Loucy (cell line): ENCODE results near the gene N4BP2L2.

Source experiments
- H2AFZ ChIP-seq: fragments of 200-600 bp; sonication (generic); 2 replicates; pipeline ENCODE4 v1.6.0; 2016; ENCODE audit warnings: antibody characterized with exemption, mild to moderate bottlenecking, low read length, moderate library complexity
- H3F3A ChIP-seq: fragments of 200-600 bp; 2 replicates; pipeline ENCODE4 v1.6.0; 2016; ENCODE audit warnings: antibody characterized with exemption, low read depth, mild to moderate bottlenecking
- H3K27me3 ChIP-seq: fragments of 200-600 bp; sonication (generic); 2 replicates; pipeline ENCODE4 v1.6.1; 2014; ENCODE audit warnings: low read length, mild to moderate bottlenecking; ENCODE audit not compliant: insufficient read depth, poor library complexity, severe bottlenecking
- H3K36me3 ChIP-seq: fragments of 200-600 bp; sonication (generic); 2 replicates; pipeline ENCODE4 v1.6.1; 2016; ENCODE audit warnings: low read length; ENCODE audit not compliant: insufficient read depth
- H3K4me1 ChIP-seq: fragments of 200-600 bp; sonication (generic); 2 replicates; pipeline ENCODE4 v1.5.1; 2014; ENCODE audit warnings: low read length, mild to moderate bottlenecking; ENCODE audit not compliant: insufficient read depth, poor library complexity, severe bottlenecking
- H3K4me2 ChIP-seq: fragments of 200-600 bp; sonication (generic); 2 replicates; pipeline ENCODE4 v1.6.0; 2014; ENCODE audit warnings: antibody characterized with exemption, low read length, low read depth, mild to moderate bottlenecking; ENCODE audit not compliant: poor library complexity, severe bottlenecking
- H3K4me3 ChIP-seq: fragments of 200-600 bp; sonication (generic); 2 replicates; pipeline ENCODE4 v1.5.1; 2014; ENCODE audit warnings: low read length, mild to moderate bottlenecking, mixed read lengths; ENCODE audit not compliant: poor library complexity, severe bottlenecking
- H3K79me2 ChIP-seq: fragments of 200-600 bp; sonication (generic); 2 replicates; pipeline ENCODE4 v1.6.1; 2014; ENCODE audit warnings: low read length; ENCODE audit not compliant: insufficient read depth
- H3K9ac ChIP-seq: fragments of 200-600 bp; sonication (generic); 2 replicates; pipeline ENCODE4 v1.6.0; 2014; ENCODE audit warnings: mild to moderate bottlenecking, low read depth, low read length, moderate library complexity; ENCODE audit not compliant: poor library complexity, severe bottlenecking
- H3K9me2 ChIP-seq: fragments of 200-600 bp; sonication (generic); replicated peaks from 2 replicates; pipeline ENCODE4 v1.6.1; 2016; ENCODE audit warnings: low read depth, low read length, mixed read lengths
- H3K9me3 ChIP-seq: fragments of 200-600 bp; sonication (generic); 2 replicates; pipeline ENCODE4 v1.6.1; 2014; ENCODE audit warnings: mild to moderate bottlenecking, antibody characterized with exemption, low read length, low read depth; ENCODE audit not compliant: insufficient read depth
- H4K20me1 ChIP-seq: fragments of 200-600 bp; sonication (generic); 2 replicates; pipeline ENCODE4 v1.6.0; 2014; ENCODE audit warnings: antibody characterized with exemption, low read length, mild to moderate bottlenecking; ENCODE audit not compliant: insufficient read depth, poor library complexity, severe bottlenecking
- CTCF ChIP-seq: fragments of 200-600 bp; sonication (generic); conservative IDR thresholded peaks from 2 replicates; pipeline ENCODE4 v1.5.1; 2014; ENCODE audit warnings: mild to moderate bottlenecking, antibody characterized with exemption, low read length
- EZH2phosphoT487 ChIP-seq: fragments of 200-600 bp; IDR thresholded peaks from 2 replicates; pipeline ENCODE4 v1.6.1; 2018; ENCODE audit warnings: antibody characterized with exemption, mild to moderate bottlenecking, moderate library complexity, borderline replicate concordance

The N4BP2L2 gene

GRCh38 chr13:32495429-32495828, 43.2 kb downstream of the N4BP2L2 start:
- Histone ChIP-seq H3K27me3 (no peaks in the 10 kb centered on the region), H2AFZ (no peak overlapping the region), H3K79me2 (no peaks in the 10 kb centered on the region), H3K36me3 (no peaks in the 10 kb centered on the region), H3K4me2 (no peak overlapping the region), H4K20me1 (no peaks in the 10 kb centered on the region), H3K9ac (no peak overlapping the region), H3K4me3 (no peak overlapping the region), H3K4me1 (peaks cover 8% of the 10 kb centered on the region), H3K9me2 (no peaks in the 10 kb centered on the region), H3F3A (no peaks in the 10 kb centered on the region), H3K9me3 (no peaks in the 10 kb centered on the region)
- no peak for TF ChIP-seq CTCF
- TF ChIP-seq EZH2phosphoT487 = no peak

GRCh38 chr13:32491028-32491427, 47.6 kb downstream of the N4BP2L2 start:
- no peaks in the 10 kb centered on the region for H3K9me3 ChIP-seq
- no peak overlapping the region for H3K9ac ChIP-seq
- H3K36me3 ChIP-seq = no peaks in the 10 kb centered on the region
- H3K27me3 ChIP-seq = no peaks in the 10 kb centered on the region
- no peaks in the 10 kb centered on the region for H3F3A ChIP-seq
- no peaks in the 10 kb centered on the region for H3K4me1 ChIP-seq
- no peak overlapping the region for H3K4me3 ChIP-seq
- H2AFZ ChIP-seq = no peak overlapping the region
- no peaks in the 10 kb centered on the region for H4K20me1 ChIP-seq
- H3K4me2 ChIP-seq = no peak overlapping the region
- TF ChIP-seq EZH2phosphoT487 = no peak
- no peak for TF ChIP-seq CTCF
- no peaks in the 10 kb centered on the region for H3K79me2 ChIP-seq
- no peaks in the 10 kb centered on the region for H3K9me2 ChIP-seq

DNA sequence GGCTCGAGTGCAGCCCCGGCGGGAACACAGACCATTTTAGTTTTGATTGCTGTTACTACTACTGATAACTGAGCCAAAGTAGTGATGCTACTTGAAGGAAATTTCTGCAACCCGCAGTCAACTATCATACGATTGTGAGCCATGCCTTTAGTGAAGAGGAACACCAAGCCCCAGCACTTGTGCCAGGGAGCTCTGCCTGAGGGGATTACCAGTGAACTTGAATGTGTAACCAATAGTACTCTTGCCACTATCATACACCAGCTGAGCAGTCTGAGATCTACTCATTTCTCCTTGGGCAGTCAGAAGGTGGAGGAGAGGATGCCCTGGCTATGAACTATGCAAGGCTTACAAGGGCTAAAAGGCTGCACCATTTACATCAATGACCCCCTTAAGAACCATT, 61.7 kb downstream of the N4BP2L2 start:
- TF ChIP-seq CTCF (no peak), EZH2phosphoT487 (no peak)
- H3K9me3 ChIP-seq = no peaks in the 10 kb centered on the region
- H3K9ac ChIP-seq = no peak overlapping the region
- no peaks in the 10 kb centered on the region for H3K27me3 ChIP-seq
- no peaks in the 10 kb centered on the region for H3K4me1 ChIP-seq
- no peaks in the 10 kb centered on the region for H3K36me3 ChIP-seq
- H3K4me2 ChIP-seq = no peak overlapping the region
- no peak overlapping the region for H3K4me3 ChIP-seq
- H3K79me2 ChIP-seq = no peaks in the 10 kb centered on the region
- no peaks in the 10 kb centered on the region for H4K20me1 ChIP-seq
- H3K9me2 ChIP-seq = no peaks in the 10 kb centered on the region
- H2AFZ ChIP-seq = no peak overlapping the region
- H3F3A ChIP-seq = no peaks in the 10 kb centered on the region
